ENCODE data around the gene KRT27. TPM values are rescaled to one million over a fixed set of nuclear protein-coding genes. Genes with fewer than 3 reads are reported as not detected.

KRT27 gene
- total RNA-seq, 1 donor from 2014 or later = not detected

DNA sequence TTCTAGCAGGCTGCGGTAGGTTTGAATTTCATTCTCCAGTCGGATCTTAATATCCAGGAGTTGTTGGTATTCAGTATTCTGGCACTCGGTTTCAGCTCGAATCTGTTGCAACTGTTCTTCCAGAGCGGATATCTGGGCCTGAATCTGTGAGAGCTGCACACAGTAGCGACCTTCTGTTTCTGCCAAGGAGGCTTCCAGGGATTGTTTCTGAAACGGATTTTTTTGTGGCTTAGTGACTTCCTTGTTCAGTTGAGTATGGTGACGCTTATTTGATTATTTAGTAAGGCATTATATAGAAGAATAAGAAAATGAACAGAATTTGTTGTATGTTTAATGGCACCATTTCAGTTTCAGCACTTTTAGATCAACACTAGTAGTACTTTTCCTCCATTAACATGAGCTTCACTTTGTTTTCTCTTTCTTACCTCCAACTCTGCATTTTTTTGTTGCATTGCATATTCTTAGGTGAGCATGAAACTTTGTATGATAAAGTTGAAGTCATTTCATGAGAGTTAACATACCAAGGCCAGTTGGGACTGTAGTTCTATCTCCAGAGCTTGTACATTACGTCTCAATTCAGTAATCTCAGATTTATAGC, 37.3 kb upstream of the KRT27 start:
- no peak overlapping the region for H3K9ac ChIP-seq
- H3K27me3 Mint-ChIP-seq (ENCODE audit: insufficient read depth, low read depth) = peaks cover 3% of the 10 kb centered on the region
- H2AFZ ChIP-seq (replicated peaks) = peak overlapping the region; percentile 60
- peak overlapping the region; percentile 76 for H3K4me2 ChIP-seq
- H3K4me3 Mint-ChIP-seq = peak overlapping the region; percentile 90
- peaks cover 19% of the 10 kb centered on the region for H3K4me1 Mint-ChIP-seq
- H4K20me1 ChIP-seq (ENCODE audit: low read depth) = no peaks in the 10 kb centered on the region
- no peak overlapping the region for H3K27ac ChIP-seq
- peaks cover 17% of the 10 kb centered on the region for H3K79me2 ChIP-seq (ENCODE audit: low read depth)
- peaks cover 29% of the 10 kb centered on the region for H3F3A ChIP-seq (ENCODE audit: low read depth)
- H3K27ac Mint-ChIP-seq = peak overlapping the region; percentile 78
- H3K36me3 Mint-ChIP-seq = peaks cover 3% of the 10 kb centered on the region
- H3K9me3 Mint-ChIP-seq = no peaks in the 10 kb centered on the region
- H3K27me3 ChIP-seq = peaks cover 34% of the 10 kb centered on the region
- no peak for DNase-seq (ENCODE audit: low spot score)
- H3K4me3 ChIP-seq = peak overlapping the region; percentile 78
- TF ChIP-seq, protein P1, sequence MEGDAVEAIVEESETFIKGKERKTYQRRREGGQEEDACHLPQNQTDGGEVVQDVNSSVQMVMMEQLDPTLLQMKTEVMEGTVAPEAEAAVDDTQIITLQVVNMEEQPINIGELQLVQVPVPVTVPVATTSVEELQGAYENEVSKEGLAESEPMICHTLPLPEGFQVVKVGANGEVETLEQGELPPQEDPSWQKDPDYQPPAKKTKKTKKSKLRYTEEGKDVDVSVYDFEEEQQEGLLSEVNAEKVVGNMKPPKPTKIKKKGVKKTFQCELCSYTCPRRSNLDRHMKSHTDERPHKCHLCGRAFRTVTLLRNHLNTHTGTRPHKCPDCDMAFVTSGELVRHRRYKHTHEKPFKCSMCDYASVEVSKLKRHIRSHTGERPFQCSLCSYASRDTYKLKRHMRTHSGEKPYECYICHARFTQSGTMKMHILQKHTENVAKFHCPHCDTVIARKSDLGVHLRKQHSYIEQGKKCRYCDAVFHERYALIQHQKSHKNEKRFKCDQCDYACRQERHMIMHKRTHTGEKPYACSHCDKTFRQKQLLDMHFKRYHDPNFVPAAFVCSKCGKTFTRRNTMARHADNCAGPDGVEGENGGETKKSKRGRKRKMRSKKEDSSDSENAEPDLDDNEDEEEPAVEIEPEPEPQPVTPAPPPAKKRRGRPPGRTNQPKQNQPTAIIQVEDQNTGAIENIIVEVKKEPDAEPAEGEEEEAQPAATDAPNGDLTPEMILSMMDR (IDR thresholded peaks at IDR 0.05) = no peak
- TF ChIP-seq EZH2phosphoT487 (IDR thresholded peaks at IDR 0.05) (no peak), EZH2 (IDR thresholded peaks at IDR 0.05) (no peak)
- H3K36me3 ChIP-seq = no peaks in the 10 kb centered on the region
- H3K4me1 ChIP-seq = peaks cover 4% of the 10 kb centered on the region
- no peaks in the 10 kb centered on the region for H3K9me3 ChIP-seq (ENCODE audit: low read depth)

DNA sequence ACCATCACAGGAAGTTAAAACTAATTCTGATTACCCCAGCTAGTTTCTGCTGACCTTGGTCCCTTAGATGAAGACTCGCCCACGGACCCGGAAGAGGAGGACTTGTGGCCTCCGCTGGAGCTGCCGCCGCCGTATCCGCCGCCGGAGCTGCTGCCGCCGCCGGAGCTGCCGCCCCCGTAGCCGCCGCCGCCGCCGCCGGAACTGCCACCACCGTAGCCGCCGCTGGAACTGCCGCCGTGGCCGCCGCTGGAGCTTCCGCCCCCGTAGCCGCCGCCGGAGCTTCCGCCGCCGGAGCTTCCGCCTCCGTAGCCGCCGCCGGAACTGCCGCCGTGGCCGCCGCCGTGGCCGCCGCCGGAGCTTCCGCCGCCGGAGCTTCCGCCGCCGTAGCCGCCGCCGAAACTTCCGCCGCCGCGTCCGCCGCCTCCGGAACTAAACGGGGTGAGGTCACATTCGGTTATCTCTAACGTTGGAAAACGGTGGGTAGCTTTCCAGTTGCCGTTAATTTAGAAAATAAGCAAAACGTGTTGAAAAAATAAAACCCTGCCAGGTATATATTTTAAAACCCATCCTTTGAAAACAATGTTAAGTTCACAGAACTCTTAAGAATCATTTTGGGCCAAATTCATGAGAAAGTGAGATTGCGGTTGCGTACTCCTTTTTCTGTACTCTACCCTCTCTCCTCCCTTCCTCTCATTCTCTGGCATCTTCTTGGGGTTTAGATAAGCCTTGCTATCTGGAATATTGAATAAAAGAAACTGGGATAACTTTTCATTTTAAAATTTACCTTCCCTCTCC, 36.6 kb upstream of the KRT27 start:
- Histone ChIP-seq H3K4me3 (peak overlapping the region; percentile 78), H3K9me3 (ENCODE audit: low read depth) (no peaks in the 10 kb centered on the region), H3K27me3 (peaks cover 33% of the 10 kb centered on the region), H3K9ac (peak overlapping the region; percentile 59), H3F3A (ENCODE audit: low read depth) (peaks cover 29% of the 10 kb centered on the region), H4K20me1 (ENCODE audit: low read depth) (no peaks in the 10 kb centered on the region), H3K4me1 (peaks cover 4% of the 10 kb centered on the region), H3K4me2 (peak overlapping the region; percentile 89), H3K27ac (no peak overlapping the region), H3K36me3 (no peaks in the 10 kb centered on the region), H3K79me2 (ENCODE audit: low read depth) (peaks cover 17% of the 10 kb centered on the region), H2AFZ (replicated peaks) (peak overlapping the region; percentile 90)
- H3K4me1 Mint-ChIP-seq = peaks cover 19% of the 10 kb centered on the region
- no peaks in the 10 kb centered on the region for H3K9me3 Mint-ChIP-seq
- H3K4me3 Mint-ChIP-seq = peak overlapping the region; percentile 90
- peak overlapping the region; percentile 78 for H3K27ac Mint-ChIP-seq
- peak; percentile 93 for DNase-seq (ENCODE audit: low spot score)
- peaks cover 3% of the 10 kb centered on the region for H3K27me3 Mint-ChIP-seq (ENCODE audit: insufficient read depth, low read depth)
- peaks cover 3% of the 10 kb centered on the region for H3K36me3 Mint-ChIP-seq
- no peak for TF ChIP-seq EZH2phosphoT487 (IDR thresholded peaks at IDR 0.05)
- no peak for TF ChIP-seq EZH2 (IDR thresholded peaks at IDR 0.05)

DNA sequence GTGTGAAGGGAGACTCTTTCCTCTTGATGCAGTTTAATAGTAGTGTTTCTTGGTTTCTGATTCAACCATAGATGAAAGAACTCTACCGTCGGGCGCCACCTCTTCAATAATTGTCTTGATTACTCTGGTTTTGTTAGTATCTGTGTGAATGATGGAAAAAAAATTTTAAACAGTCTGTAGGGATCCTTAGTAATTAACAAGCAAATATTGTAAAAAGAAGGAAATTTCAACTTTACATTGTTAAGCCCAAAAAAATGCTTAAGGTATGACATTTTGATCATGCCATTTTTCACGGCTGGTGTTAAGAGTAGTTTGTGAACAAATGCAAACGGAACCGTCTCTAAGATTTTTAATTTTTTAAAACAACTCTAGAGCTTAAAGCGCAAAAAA, 36.0 kb upstream of the KRT27 start:
- H2AFZ ChIP-seq (replicated peaks) = peak overlapping the region; percentile 90
- DNase-seq (ENCODE audit: low spot score) = no peak
- H3K9me3 Mint-ChIP-seq = no peaks in the 10 kb centered on the region

More for the DNA sequence above, 36.0 kb upstream of the KRT27 start:
- no peak overlapping the region for H3K27ac ChIP-seq
- H4K20me1 ChIP-seq (ENCODE audit: low read depth) = no peaks in the 10 kb centered on the region
- TF ChIP-seq, protein P1 (IDR thresholded peaks at IDR 0.05) = no peak
- TF ChIP-seq EZH2phosphoT487 (IDR thresholded peaks at IDR 0.05) = no peak
- H3K27me3 ChIP-seq = peaks cover 36% of the 10 kb centered on the region
- H3K4me1 ChIP-seq = peaks cover 4% of the 10 kb centered on the region
- Mint-ChIP-seq H3K27me3 (ENCODE audit: insufficient read depth, low read depth) (peaks cover 3% of the 10 kb centered on the region), H3K36me3 (peaks cover 3% of the 10 kb centered on the region), H3K4me3 (peak overlapping the region; percentile 88), H3K4me1 (peaks cover 19% of the 10 kb centered on the region), H3K27ac (peak overlapping the region; percentile 69)
- H3K9me3 ChIP-seq (ENCODE audit: low read depth) = no peaks in the 10 kb centered on the region
- H3K79me2 ChIP-seq (ENCODE audit: low read depth) = peaks cover 17% of the 10 kb centered on the region
- peak overlapping the region; percentile 78 for H3K4me3 ChIP-seq
- no peaks in the 10 kb centered on the region for H3K36me3 ChIP-seq
- peak overlapping the region; percentile 89 for H3K4me2 ChIP-seq
- peak overlapping the region; percentile 59 for H3K9ac ChIP-seq
- H3F3A ChIP-seq (ENCODE audit: low read depth) = peaks cover 29% of the 10 kb centered on the region
